ENCODE measurements around the gene RFC2. TPM values are rescaled to one million over a fixed set of nuclear protein-coding genes. Genes with fewer than 3 reads are reported as not detected.

RFC2 gene
- total RNA-seq, 6 experiments from 2014 or later = 8.0 to 21.3 (median 12.2) TPM

- Histone ChIP-seq H3K4me3 (no peak overlapping the region), H3K36me3 (no peaks in the 10 kb centered on the region), H3K9me3 (no peaks in the 10 kb centered on the region), H3K27ac (peak overlapping the region in 2 of 3 donors; percentile 76 to 78), H3K27me3 (no peaks in the 10 kb centered on the region), H3K4me1 (peaks cover 0 to 17% (median 3%) of the 10 kb centered on the region in 4 donors)
- DNase-seq (no peak), ATAC-seq (no peak)
- intact Hi-C loops (cut with DNase I) = no loop called here
- TF ChIP-seq CTCF (IDR thresholded peaks at IDR 0.05) = no peak
- TF ChIP-seq POLR2A (IDR thresholded peaks at IDR 0.05) = no peak
- 93% methylated on average over 5 of the region's 11 CpGs for WGBS (ENCODE audit: insufficient coverage, low coverage, low lambda C conversion rate, missing lambda C conversion rate)
These were observed 34.8 kb downstream of the RFC2 start for GRCh38 chr7:74219416-74219815.

DNA sequence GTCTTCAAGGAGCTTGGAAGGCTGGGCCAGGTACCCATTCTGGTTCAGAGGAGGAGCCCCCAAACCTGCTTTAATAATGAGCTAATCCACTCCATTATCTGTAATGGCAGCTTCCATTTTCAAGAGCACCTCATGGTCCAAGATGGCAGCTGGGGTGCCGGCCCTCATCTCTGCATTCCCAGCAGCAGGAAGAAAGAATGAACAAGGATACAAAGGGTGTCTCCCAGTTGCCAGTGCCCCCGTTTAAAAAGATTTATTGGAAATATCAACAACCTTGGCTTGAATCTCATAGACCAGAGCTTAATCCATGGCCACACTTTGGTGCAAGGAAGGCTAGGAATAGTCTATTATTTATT lies 35.9 kb downstream of the RFC2 start:
- Histone ChIP-seq H3K9me3 (no peaks in the 10 kb centered on the region), H3K4me3 (no peak overlapping the region), H3K36me3 (no peaks in the 10 kb centered on the region), H3K27ac (no peak overlapping the region), H3K4me1 (peaks cover 0 to 11% (median 3%) of the 10 kb centered on the region in 4 donors), H3K27me3 (no peaks in the 10 kb centered on the region)
- intact Hi-C loops (cut with DNase I) = no loop called here
- no peak for ATAC-seq
- no peak for TF ChIP-seq CTCF (IDR thresholded peaks at IDR 0.05)
- TF ChIP-seq POLR2A (IDR thresholded peaks at IDR 0.05) = no peak
- 80% methylated on average over 2 of the region's 2 CpGs for WGBS (ENCODE audit: insufficient coverage, low coverage, low lambda C conversion rate, missing lambda C conversion rate)
- no peak for DNase-seq

DNA sequence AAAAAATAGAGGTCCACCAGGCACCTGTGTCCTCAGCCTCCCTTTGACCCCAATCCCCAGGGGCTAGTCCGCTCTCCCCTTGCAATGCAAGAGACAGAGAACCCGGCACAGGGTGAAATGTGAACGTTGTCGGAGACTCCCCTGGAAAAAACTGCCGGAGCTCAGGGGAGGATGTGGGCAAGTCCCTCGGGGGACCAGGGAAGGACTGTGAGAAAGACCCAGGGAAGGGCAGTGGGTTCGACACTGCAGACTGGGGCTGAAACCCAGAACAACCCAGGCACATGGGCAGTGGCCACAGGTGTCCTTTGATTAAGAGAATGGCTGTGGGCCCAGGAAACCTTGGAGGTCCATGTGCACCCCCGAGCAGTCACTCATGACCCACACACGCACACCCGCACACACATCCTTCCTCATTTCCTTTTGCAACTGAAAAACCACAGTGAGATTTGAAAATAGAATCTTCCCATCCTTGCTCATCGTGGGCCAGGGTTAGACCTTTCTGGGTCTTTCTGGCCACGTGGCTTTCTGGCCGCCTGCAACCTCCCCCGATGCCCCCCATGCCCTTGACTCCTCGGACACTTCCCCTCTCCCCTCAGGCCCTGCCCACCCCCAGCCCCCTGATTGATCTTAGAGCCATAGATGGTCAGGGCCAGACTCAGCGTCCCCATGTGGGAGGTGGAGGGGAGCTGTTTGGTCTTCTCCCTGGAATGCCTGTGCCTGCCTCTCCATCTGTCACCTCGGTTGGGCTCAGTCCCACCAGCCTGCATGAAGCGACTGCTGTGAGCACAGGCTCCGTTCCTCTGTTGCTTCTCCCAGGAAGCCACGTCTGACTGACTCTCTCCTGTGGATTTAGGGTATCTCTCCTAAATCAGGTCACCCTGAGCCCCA lies 36.5 kb downstream of the RFC2 start:
- no peaks in the 10 kb centered on the region for H3K9me3 ChIP-seq
- no peak overlapping the region for H3K27ac ChIP-seq
- WGBS (ENCODE audit: insufficient coverage, low coverage, low lambda C conversion rate, missing lambda C conversion rate) = 46% methylated on average over 10 of the region's 20 CpGs
- H3K4me1 ChIP-seq = peaks cover 0 to 11% (median 3%) of the 10 kb centered on the region in 4 donors
- intact Hi-C loops (cut with DNase I) = no loop called here
- no peaks in the 10 kb centered on the region for H3K27me3 ChIP-seq
- ATAC-seq = no peak
- H3K4me3 ChIP-seq = no peak overlapping the region
- no peak for DNase-seq
- no peak for TF ChIP-seq POLR2A (IDR thresholded peaks at IDR 0.05)
- no peak for TF ChIP-seq CTCF (IDR thresholded peaks at IDR 0.05)
- H3K36me3 ChIP-seq = no peaks in the 10 kb centered on the region

- intact Hi-C loops (cut with DNase I) = no loop called here
- TF ChIP-seq POLR2A (IDR thresholded peaks at IDR 0.05) (no peak), CTCF (IDR thresholded peaks at IDR 0.05) (no peak)
- peaks cover 0 to 11% (median 3%) of the 10 kb centered on the region in 4 donors for H3K4me1 ChIP-seq
- no peak overlapping the region for H3K27ac ChIP-seq
- no peak overlapping the region for H3K4me3 ChIP-seq
- WGBS (ENCODE audit: insufficient coverage, low coverage, low lambda C conversion rate, missing lambda C conversion rate) = 9% methylated on average over 4 of the region's 8 CpGs
- DNase-seq (no peak), ATAC-seq (no peak)
- no peaks in the 10 kb centered on the region for H3K9me3 ChIP-seq
- no peaks in the 10 kb centered on the region for H3K27me3 ChIP-seq
- H3K36me3 ChIP-seq = no peaks in the 10 kb centered on the region
These were observed 37.8 kb downstream of the RFC2 start for GRCh38 chr7:74216361-74216761.

Data from right lobe of liver (tissue), 6 donors.